ENCODE results near the gene DYNLRB2. TPM values are rescaled to one million over a fixed set of nuclear protein-coding genes. Genes with fewer than 3 reads are reported as not detected.

The DYNLRB2 gene
- total and polyA plus RNA-seq, 5 experiments from 2014 or later: 0.91 to 2.3 (median 1.9) TPM

DNA sequence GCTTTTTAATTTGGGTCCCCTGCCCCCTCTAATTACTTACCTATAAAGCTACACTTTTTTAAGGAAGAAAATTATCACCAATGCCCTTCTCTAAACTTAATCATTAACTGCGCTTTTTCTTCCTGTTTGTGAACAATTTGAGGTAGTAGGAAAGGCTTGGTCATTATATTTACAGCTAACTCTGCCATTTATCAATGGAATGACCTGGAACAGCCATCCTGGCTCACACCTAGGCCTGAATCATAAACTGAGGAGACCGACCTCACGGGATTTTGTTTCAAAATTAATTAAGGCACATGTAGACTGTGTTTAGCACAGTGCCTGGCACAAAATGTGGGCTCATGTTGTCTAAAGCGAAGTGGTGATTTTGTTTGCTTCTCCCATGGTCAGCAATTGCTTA lies 15.4 kb upstream of the DYNLRB2 start:
- peaks cover 0 to 2% (median 0%) of the 10 kb centered on the region in 4 donors for H3K4me1 Mint-ChIP-seq
- ATAC-seq: no peak
- no peaks in the 10 kb centered on the region for H3K9me3 Mint-ChIP-seq
- peaks cover 0 to 11% (median 0%) of the 10 kb centered on the region in 5 donors for H3K27me3 Mint-ChIP-seq
- no peak overlapping the region for H3K4me3 Mint-ChIP-seq
- no peaks in the 10 kb centered on the region for H3K36me3 Mint-ChIP-seq
- DNase-seq: no peak
- no peak overlapping the region for H3K27ac Mint-ChIP-seq
- POLR2A ChIA-PET: no interaction called here

DNA sequence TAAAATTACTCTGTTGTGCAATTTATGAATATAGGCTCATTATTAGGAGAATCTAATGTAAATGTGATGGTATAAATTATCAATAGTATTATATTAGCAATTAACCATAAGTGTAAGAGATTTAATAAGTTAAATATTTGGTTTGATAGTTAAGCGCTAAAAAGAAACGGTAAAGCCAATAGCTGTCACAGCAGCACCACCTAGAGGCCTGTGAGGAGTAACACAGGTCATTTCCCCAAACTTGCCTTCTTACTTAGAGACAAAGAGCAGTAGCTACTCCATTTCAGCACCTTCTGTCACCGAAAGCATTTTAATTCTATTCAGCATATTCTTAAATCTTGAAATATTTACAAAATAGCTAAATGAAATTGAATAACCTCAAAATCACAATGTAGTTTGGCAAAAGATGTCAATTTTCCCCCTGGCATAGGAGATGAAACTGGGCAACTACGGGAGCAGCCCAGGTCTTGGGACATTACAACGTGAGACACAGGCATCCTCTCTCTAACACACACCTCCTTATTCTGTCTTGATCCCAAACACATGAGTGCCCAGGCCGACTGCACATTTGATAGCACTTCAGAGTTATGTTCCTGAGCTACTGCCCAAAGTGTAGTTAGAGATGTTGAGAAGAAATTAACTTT lies 14.3 kb upstream of the DYNLRB2 start:
- peaks cover 0 to 11% (median 0%) of the 10 kb centered on the region in 5 donors for H3K27me3 Mint-ChIP-seq
- no peaks in the 10 kb centered on the region for H3K36me3 Mint-ChIP-seq
- ATAC-seq (peak; percentile 46 to 67), DNase-seq (peak; percentile 16 to 74 (median 47))
- POLR2A ChIA-PET: interaction anchor here (1.0 kb wide), 1 partner anchor 54 kb away, joined by 3 read pairs; no protein-coding TSS in a partner anchor
- H3K27ac Mint-ChIP-seq: no peak overlapping the region
- H3K9me3 Mint-ChIP-seq: no peaks in the 10 kb centered on the region
- H3K4me1 Mint-ChIP-seq: peaks cover 0 to 2% (median 0%) of the 10 kb centered on the region in 4 donors
- H3K4me3 Mint-ChIP-seq: no peak overlapping the region

DNA sequence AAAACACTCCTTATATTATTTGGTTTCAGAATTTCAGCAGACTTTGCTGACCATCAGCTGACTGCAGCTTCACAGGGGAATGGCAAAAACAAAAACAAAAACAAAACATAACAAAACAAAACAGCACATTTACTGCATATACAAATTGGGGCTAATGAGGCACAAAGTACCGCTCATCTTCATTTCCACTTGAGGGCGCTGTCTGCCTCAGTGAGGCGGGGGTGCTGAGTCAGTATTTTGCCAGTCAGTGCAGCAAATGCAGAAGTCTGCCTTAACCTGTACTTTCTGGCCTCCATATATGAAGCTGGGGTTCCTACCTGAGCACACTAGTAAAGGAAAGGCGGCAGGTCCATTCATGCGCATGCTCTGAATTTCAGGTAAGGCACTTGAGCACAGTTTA lies 13.5 kb upstream of the DYNLRB2 start:
- Mint-ChIP-seq H3K9me3 (no peaks in the 10 kb centered on the region), H3K27me3 (peaks cover 0 to 8% (median 0%) of the 10 kb centered on the region in 5 donors), H3K27ac (peak overlapping the region in 1 of 10 donors; percentile 37), H3K36me3 (no peaks in the 10 kb centered on the region), H3K4me1 (peaks cover 0 to 2% (median 0%) of the 10 kb centered on the region in 4 donors), H3K4me3 (no peak overlapping the region)
- DNase-seq (peak in 5 of 10 donors; percentile 6 to 26 (median 14)), ATAC-seq (no peak)
- POLR2A ChIA-PET: no interaction called here

DNA sequence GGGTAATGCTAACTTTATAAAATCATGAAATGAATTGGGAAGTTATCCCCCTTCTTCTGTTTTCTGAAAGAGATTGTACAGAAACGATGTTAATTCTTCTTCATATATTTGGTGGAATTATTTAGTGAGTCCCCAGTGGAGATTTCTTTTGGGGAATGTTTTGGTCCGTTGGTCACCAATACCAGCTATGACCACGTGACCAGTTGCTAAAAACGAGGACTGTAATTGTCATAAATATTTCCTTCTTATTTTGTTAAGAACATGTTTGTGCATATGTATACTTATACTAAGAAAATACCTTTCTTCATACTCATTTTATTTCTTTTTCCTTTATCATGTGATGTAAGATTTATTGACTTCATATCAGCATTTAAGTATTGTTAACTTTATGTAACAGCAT lies 10.3 kb upstream of the DYNLRB2 start:
- Mint-ChIP-seq H3K27ac (no peak overlapping the region), H3K4me3 (no peak overlapping the region), H3K9me3 (no peaks in the 10 kb centered on the region), H3K36me3 (no peaks in the 10 kb centered on the region), H3K4me1 (peaks cover 0 to 2% (median 0%) of the 10 kb centered on the region in 4 donors), H3K27me3 (peaks cover 0 to 12% (median 10%) of the 10 kb centered on the region in 5 donors)
- DNase-seq (no peak), ATAC-seq (no peak)
- POLR2A ChIA-PET: no interaction called here

DNA sequence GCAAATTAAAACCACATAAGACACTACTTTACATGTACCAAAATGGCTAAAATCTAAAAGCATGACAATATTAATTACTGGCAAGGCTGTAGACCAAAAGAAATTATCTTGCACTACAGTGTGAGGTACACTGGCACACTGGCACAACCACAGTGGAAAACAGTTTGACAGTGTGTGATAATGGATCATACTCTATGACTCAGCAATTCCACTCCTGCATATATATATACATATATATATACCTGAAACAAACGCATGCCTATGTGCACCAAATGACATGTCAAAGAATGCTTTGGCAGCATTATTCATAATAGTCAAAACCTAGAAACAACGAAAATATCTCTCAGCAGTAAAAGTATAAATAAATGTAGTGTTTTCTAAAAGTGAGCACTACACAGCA lies 4.6 kb upstream of the DYNLRB2 start:
- no peak for DNase-seq
- Mint-ChIP-seq H3K27me3 (peaks cover 1 to 21% (median 11%) of the 10 kb centered on the region in 5 donors), H3K9me3 (peaks cover 0 to 5% (median 0%) of the 10 kb centered on the region in 9 donors), H3K36me3 (peaks cover 0 to 3% (median 0%) of the 10 kb centered on the region in 3 donors), H3K4me1 (peaks cover 11 to 16% (median 14%) of the 10 kb centered on the region in 4 donors), H3K27ac (no peak overlapping the region), H3K4me3 (no peak overlapping the region)
- ATAC-seq: no peak
- POLR2A ChIA-PET: no interaction called here

DNA sequence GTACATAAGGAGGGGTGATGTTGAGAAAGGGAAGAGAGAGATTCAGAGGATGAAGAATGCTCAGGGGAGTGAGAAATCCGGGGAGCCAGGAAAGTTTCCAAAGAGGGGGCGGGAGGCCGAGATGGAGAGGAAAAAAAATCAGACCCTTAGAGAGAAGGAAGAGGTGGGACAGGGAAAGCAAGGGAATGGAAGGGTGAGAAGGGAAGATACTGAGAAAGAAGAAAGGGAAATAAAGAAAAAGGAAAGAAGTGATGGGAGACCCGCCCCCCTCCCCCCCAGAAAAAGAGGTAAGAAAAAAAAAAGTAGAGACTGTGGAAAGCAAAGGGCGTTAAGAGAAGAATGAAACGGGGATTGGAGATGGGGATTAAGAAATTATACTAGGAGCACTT lies 507 bp downstream of the DYNLRB2 start:
- Mint-ChIP-seq H3K9me3 (peaks cover 0 to 5% (median 0%) of the 10 kb centered on the region in 9 donors), H3K36me3 (peaks cover 0 to 3% (median 0%) of the 10 kb centered on the region in 3 donors)
- POLR2A ChIA-PET: interaction anchor here (0.7 to 0.8 kb wide), 3 partner anchors 11 to 39 kb away, joined by 3 to 4 read pairs (median 3); no protein-coding TSS in a partner anchor

DNA sequence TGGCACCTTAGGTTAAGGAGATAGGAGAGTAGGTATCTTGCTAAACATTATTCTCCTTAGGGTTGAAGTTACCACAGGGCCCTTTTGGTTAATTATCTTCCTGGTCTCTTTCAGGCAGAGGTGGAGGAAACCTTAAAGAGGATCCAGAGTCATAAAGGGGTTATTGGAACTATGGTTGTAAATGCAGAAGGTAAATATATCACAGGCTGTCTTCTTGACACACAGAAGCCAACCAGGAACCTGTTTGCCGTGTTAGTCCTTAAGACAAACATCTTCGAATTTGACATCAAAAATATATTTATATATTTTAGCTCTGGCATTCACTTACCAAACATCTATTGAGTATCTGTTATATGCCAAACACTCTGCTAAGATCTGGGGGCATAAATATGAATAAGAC lies 2.4 kb downstream of the DYNLRB2 start:
- H3K4me1 Mint-ChIP-seq: peaks cover 16 to 26% (median 20%) of the 10 kb centered on the region in 4 donors
- POLR2A ChIA-PET: no interaction called here
- no peak overlapping the region for H3K4me3 Mint-ChIP-seq
- H3K27ac Mint-ChIP-seq: peak overlapping the region in 2 of 10 donors; percentile 50 to 51
- H3K9me3 Mint-ChIP-seq: peaks cover 0 to 5% (median 0%) of the 10 kb centered on the region in 9 donors
- DNase-seq (no peak), ATAC-seq (no peak)
- peaks cover 0 to 4% (median 0%) of the 10 kb centered on the region in 5 donors for H3K27me3 Mint-ChIP-seq
- H3K36me3 Mint-ChIP-seq: peaks cover 0 to 3% (median 0%) of the 10 kb centered on the region in 3 donors

More for the DNA sequence above, 507 bp downstream of the DYNLRB2 start:
- H3K4me1 Mint-ChIP-seq: peaks cover 16 to 20% (median 20%) of the 10 kb centered on the region in 4 donors
- peak overlapping the region; percentile 91 to 99 (median 96) for H3K4me3 Mint-ChIP-seq
- peaks cover 0 to 11% (median 5%) of the 10 kb centered on the region in 5 donors for H3K27me3 Mint-ChIP-seq
- ATAC-seq (no peak), DNase-seq (no peak)
- H3K27ac Mint-ChIP-seq: peak overlapping the region; percentile 90 to 99 (median 98)

DNA sequence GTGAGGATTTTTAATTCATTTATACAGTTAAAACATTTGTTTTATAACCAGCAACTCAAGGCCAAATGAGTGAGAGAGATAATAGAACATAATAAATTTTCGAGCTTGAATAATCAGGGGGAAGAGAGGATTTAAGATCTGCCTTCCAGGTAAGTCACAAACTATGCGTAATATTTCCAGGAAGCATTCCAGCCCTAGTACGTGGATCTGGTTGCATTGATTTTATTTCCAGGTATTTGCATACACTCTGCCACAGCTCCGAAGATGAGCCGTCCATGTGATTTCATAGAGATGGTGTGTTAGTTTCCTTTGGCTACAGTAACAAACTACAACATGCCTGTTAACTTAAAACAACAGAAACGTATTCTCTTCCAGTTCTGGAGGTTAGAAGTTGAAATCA lies 3.5 kb downstream of the DYNLRB2 start:
- ATAC-seq (no peak), DNase-seq (no peak)
- Mint-ChIP-seq H3K27me3 (peaks cover 0 to 3% (median 0%) of the 10 kb centered on the region in 5 donors), H3K4me1 (peaks cover 16 to 26% (median 20%) of the 10 kb centered on the region in 4 donors), H3K4me3 (no peak overlapping the region), H3K27ac (no peak overlapping the region), H3K9me3 (peaks cover 0 to 5% (median 0%) of the 10 kb centered on the region in 9 donors), H3K36me3 (peaks cover 0 to 3% (median 0%) of the 10 kb centered on the region in 3 donors)
- POLR2A ChIA-PET: no interaction called here

DNA sequence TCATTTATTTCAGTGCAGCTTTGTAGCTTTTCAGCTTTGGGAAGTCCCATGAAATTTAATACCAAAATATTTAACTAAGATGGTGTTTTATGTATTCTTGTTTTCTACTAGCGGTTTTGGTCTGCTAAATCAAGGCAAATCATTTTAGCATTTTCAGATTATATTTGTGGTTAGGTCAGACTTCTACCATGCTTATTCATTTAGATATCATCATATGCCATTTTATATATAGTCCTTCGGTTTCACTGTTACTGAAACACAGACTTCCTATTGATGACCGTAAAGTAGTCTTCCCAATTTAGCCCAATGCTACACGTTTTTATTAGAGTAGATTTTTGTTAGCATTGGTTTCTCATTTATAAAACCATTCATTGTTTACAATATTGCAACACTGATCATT lies 5.5 kb downstream of the DYNLRB2 start:
- peaks cover 0 to 3% (median 0%) of the 10 kb centered on the region in 5 donors for H3K27me3 Mint-ChIP-seq
- ATAC-seq: no peak
- no peak overlapping the region for H3K4me3 Mint-ChIP-seq
- DNase-seq: no peak
- H3K4me1 Mint-ChIP-seq: peaks cover 3 to 12% (median 4%) of the 10 kb centered on the region in 4 donors
- H3K27ac Mint-ChIP-seq: no peak overlapping the region
- H3K9me3 Mint-ChIP-seq: peaks cover 0 to under 1% (median 0%) of the 10 kb centered on the region in 9 donors
- POLR2A ChIA-PET: no interaction called here
- H3K36me3 Mint-ChIP-seq: no peaks in the 10 kb centered on the region

DNA sequence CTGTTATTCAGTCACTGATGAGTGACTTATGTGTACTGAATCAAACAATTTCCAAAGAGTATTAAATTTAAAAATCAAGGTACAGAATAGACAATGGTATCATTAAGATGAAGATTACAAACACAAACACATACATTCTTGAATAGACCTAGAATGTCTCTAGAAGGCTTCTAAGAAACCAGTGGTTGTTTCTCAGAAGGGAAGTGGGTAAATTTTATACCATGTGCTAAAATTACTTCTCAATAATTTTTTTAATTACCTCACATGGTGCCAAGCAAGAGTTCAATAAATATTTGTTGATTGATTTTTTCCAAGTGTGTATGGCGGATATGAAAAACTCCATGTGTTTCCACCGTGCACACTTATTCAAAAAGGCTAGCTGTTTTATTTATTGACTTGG lies 6.4 kb downstream of the DYNLRB2 start:
- no peak for ATAC-seq
- no peak overlapping the region for H3K27ac Mint-ChIP-seq
- no peak overlapping the region for H3K4me3 Mint-ChIP-seq

DNA sequence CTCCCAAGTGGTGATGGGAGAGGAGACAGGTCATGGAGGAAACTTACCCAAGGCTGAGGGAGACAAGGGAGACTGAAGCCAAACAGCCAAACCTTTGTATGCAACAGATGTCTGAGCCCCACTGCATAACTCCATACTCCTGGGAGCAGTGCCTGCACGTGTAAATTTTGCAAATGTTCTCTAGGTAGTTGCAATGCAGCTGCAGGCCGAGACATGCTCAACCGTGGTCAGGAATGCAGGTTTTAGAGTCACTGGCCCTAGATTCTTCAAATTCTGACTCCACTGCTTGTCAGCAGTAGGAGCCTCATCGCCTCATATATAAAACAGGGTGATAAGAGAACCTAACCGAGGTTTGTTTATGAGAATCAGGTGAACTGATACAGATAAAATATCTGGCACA lies 11.5 kb downstream of the DYNLRB2 start:
- H3K27ac Mint-ChIP-seq: peak overlapping the region in 1 of 10 donors; percentile 29
- H3K36me3 Mint-ChIP-seq: no peaks in the 10 kb centered on the region
- H3K27me3 Mint-ChIP-seq: peaks cover 0 to 3% (median 0%) of the 10 kb centered on the region in 5 donors
- peaks cover 12 to 18% (median 15%) of the 10 kb centered on the region in 4 donors for H3K4me1 Mint-ChIP-seq
- no peak overlapping the region for H3K4me3 Mint-ChIP-seq
- ATAC-seq (no peak), DNase-seq (no peak)
- POLR2A ChIA-PET: interaction anchor here (1.2 kb wide), 1 partner anchor 11 kb away, joined by 4 read pairs; the partner anchor contains the start of gene DYNLRB2
- no peaks in the 10 kb centered on the region for H3K9me3 Mint-ChIP-seq

More for the DNA sequence above, 6.4 kb downstream of the DYNLRB2 start:
- DNase-seq: no peak
- no peaks in the 10 kb centered on the region for H3K9me3 Mint-ChIP-seq
- no peaks in the 10 kb centered on the region for H3K36me3 Mint-ChIP-seq
- POLR2A ChIA-PET: no interaction called here
- peaks cover 0 to 6% (median 1%) of the 10 kb centered on the region in 4 donors for H3K4me1 Mint-ChIP-seq
- peaks cover 0 to 3% (median 0%) of the 10 kb centered on the region in 5 donors for H3K27me3 Mint-ChIP-seq

DNA sequence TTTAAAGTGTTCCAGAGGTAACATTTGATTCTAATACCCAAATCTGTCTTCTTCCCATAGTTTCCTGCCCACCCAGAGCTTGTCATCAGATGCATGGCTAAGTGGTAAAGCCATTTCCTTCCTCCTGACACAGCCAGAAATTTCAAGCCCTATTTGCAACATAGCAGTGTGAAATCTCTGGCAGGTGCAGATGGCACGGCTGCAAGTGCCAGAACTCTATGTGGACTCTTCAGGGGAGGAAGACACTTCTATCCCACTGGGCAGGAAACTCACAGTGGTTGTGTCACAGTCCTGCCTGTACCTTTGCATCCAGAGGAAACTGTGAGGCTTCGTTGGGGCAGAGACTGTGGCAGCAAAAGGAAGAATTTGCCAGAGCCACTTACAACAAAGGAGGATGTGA lies 13.2 kb downstream of the DYNLRB2 start:
- DNase-seq (no peak), ATAC-seq (no peak)
- Mint-ChIP-seq H3K4me1 (peaks cover 12 to 18% (median 14%) of the 10 kb centered on the region in 4 donors), H3K27ac (no peak overlapping the region), H3K36me3 (no peaks in the 10 kb centered on the region), H3K4me3 (no peak overlapping the region), H3K27me3 (peaks cover 0 to 1% (median 0%) of the 10 kb centered on the region in 5 donors), H3K9me3 (no peaks in the 10 kb centered on the region)
- POLR2A ChIA-PET: interaction anchor here (0.5 kb wide), 1 partner anchor 20 kb away, joined by 3 read pairs; no protein-coding TSS in a partner anchor

DNA sequence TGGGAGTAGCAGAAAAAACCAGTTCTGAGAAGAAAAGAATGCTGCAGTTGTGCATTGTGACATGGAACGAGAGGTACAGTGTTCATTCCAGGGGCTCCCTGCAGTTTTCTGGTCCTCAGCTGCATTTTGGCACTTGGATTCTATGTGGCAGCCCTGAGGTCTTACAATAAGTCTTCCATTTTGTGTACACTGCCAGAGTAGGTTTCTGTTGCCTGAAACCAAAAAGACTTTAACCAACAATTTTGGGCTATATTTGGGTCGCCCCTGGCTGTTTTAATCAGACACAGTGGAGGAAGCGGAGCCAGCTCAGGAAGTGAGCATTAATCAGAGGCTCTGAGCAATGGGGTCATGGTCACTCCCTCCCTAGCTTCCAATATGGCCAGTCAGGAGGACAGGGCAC lies 15.7 kb downstream of the DYNLRB2 start:
- Mint-ChIP-seq H3K27ac (no peak overlapping the region), H3K36me3 (no peaks in the 10 kb centered on the region), H3K9me3 (no peaks in the 10 kb centered on the region), H3K27me3 (no peaks in the 10 kb centered on the region), H3K4me1 (peaks cover 13 to 18% (median 15%) of the 10 kb centered on the region in 4 donors), H3K4me3 (no peak overlapping the region)
- POLR2A ChIA-PET: interaction anchor here (0.6 kb wide), 1 partner anchor 56 kb away, joined by 3 read pairs; no protein-coding TSS in a partner anchor
- ATAC-seq (no peak), DNase-seq (no peak)

Data from naive thymus-derived CD8-positive, alpha-beta T cell (primary cell).